ENCODE results near the gene CXCL16.

Gene CXCL16

GRCh38 chr17:4725646-4726310 is 13.9 kb downstream of the CXCL16 start:
- TF ChIP-seq CTCF (IDR thresholded peaks at IDR 0.05; ENCODE audit: control extremely low read depth, extremely low read depth, low read depth, missing control alignments): no peak
- ChIA-PET CTCF (interaction anchor here (1.0 to 2.1 kb wide), 3 partner anchors 10 to 23 kb away, joined by 3 to 7 read pairs (median 3); partner anchors contain the start of gene ARRB2), POLR2A (interaction anchor here (0.6 kb wide), 1 partner anchor 310 kb away, joined by 5 read pairs; the partner anchor contains the start of gene SLC52A1)
- DNase-seq (ENCODE audit: extremely low spot score): no peak

- ChIA-PET POLR2A (no interaction called here), CTCF (no interaction called here)
- no peak for DNase-seq (ENCODE audit: extremely low spot score)
- no peak for TF ChIP-seq CTCF (IDR thresholded peaks at IDR 0.05; ENCODE audit: control extremely low read depth, extremely low read depth, low read depth, missing control alignments)
These were observed 15.1 kb downstream of the CXCL16 start for GRCh38 chr17:4724650-4725049.

GRCh38 chr17:4722678-4723240 is 17.0 kb downstream of the CXCL16 start:
- CTCF ChIA-PET: interaction anchor here (0.7 to 1.0 kb wide), 2 partner anchors 10 to 13 kb away, joined by 3 read pairs; no protein-coding TSS in a partner anchor
- DNase-seq (ENCODE audit: extremely low spot score): no peak
- POLR2A ChIA-PET: no interaction called here
- TF ChIP-seq CTCF (IDR thresholded peaks at IDR 0.05; ENCODE audit: control extremely low read depth, extremely low read depth, low read depth, missing control alignments): no peak

GRCh38 chr17:4721203-4722135 is 18.3 kb downstream of the CXCL16 start:
- TF ChIP-seq CTCF (IDR thresholded peaks at IDR 0.05; ENCODE audit: control extremely low read depth, extremely low read depth, low read depth, missing control alignments): no peak
- ChIA-PET CTCF (interaction anchor here (1.0 to 1.1 kb wide), 3 partner anchors 7 to 69 kb away, joined by 3 to 6 read pairs (median 3); no protein-coding TSS in a partner anchor), POLR2A (no interaction called here)
- DNase-seq (ENCODE audit: extremely low spot score): no peak

- no peak for DNase-seq (ENCODE audit: extremely low spot score)
- POLR2A ChIA-PET: no interaction called here
- CTCF ChIA-PET: interaction anchor here (0.8 to 1.1 kb wide), 2 partner anchors 8 to 154 kb away, joined by 3 read pairs; no protein-coding TSS in a partner anchor
- no peak for TF ChIP-seq CTCF (IDR thresholded peaks at IDR 0.05; ENCODE audit: control extremely low read depth, extremely low read depth, low read depth, missing control alignments)
These were observed 18.9 kb downstream of the CXCL16 start for GRCh38 chr17:4720787-4721186.

- POLR2A ChIA-PET: no interaction called here
- no peak for DNase-seq (ENCODE audit: extremely low spot score)
- TF ChIP-seq CTCF (IDR thresholded peaks at IDR 0.05; ENCODE audit: control extremely low read depth, extremely low read depth, low read depth, missing control alignments): no peak
- CTCF ChIA-PET: interaction anchor here (0.8 to 1.1 kb wide), 2 partner anchors 9 to 153 kb away, joined by 3 read pairs; no protein-coding TSS in a partner anchor
These were observed 20.0 kb downstream of the CXCL16 start for GRCh38 chr17:4719684-4720221.
